Ishikawa (cell line): ENCODE results near the gene CHRNB1.

Experiments used
- CEBPB ChIP-seq: IDR thresholded peaks from 2 replicates; pipeline ENCODE4 v1.6.1; 2012
- CREB1 ChIP-seq: IDR thresholded peaks from 2 replicates; pipeline ENCODE4 v1.6.1; 2012; ENCODE audit warnings: low read depth
- EGR1 ChIP-seq: IDR thresholded peaks from 2 replicates; pipeline ENCODE4 v1.6.1; 2012
- EP300 ChIP-seq: IDR thresholded peaks from 2 replicates; pipeline ENCODE4 v1.6.1; 2012; ENCODE audit warnings: borderline replicate concordance
- FOXM1 ChIP-seq: IDR thresholded peaks from 2 replicates; pipeline ENCODE4 v1.6.1; 2012; ENCODE audit warnings: low read depth, borderline replicate concordance
- MAX ChIP-seq: IDR thresholded peaks from 2 replicates; pipeline ENCODE4 v1.6.1; 2012
- NFIC ChIP-seq: IDR thresholded peaks from 2 replicates; pipeline ENCODE4 v1.6.1; 2012
- RAD21 ChIP-seq: IDR thresholded peaks from 2 replicates; pipeline ENCODE4 v1.6.1; 2012; ENCODE audit warnings: low read depth
- REST ChIP-seq: IDR thresholded peaks from 2 replicates; pipeline ENCODE4 v1.6.1; 2012; ENCODE audit warnings: low read depth, mild to moderate bottlenecking
- TAF1 ChIP-seq: IDR thresholded peaks from 2 replicates; pipeline ENCODE4 v1.6.1; 2012; ENCODE audit warnings: low read depth, mild to moderate bottlenecking
- TCF12 ChIP-seq: IDR thresholded peaks from 2 replicates; pipeline ENCODE4 v1.6.1; 2012; ENCODE audit warnings: low read depth
- TEAD4 ChIP-seq: IDR thresholded peaks from 2 replicates; pipeline ENCODE4 v1.6.1; 2012
- USF1 ChIP-seq: IDR thresholded peaks from 2 replicates; pipeline ENCODE4 v1.6.1; 2012
- YY1 ChIP-seq: IDR thresholded peaks from 2 replicates; pipeline ENCODE4 v1.6.1; 2012; ENCODE audit warnings: low read depth
- ZBTB7A ChIP-seq: IDR thresholded peaks from 2 replicates; pipeline ENCODE4 v1.6.1; 2012; ENCODE audit warnings: low read depth

Gene CHRNB1

GRCh38 chr17:7459961-7460545 is 15.2 kb downstream of the CHRNB1 start:
- TF ChIP-seq YY1 = peak; percentile 56; the same call in 1 of the 2 replicates
- no peak for TF ChIP-seq NFIC
- TF ChIP-seq USF1 = no peak

GRCh38 chr17:7460850-7461660 is 16.2 kb downstream of the CHRNB1 start:
- TF ChIP-seq EGR1 (no peak), NFIC (no peak), CEBPB (no peak)

GRCh38 chr17:7462474-7463371 is 17.9 kb downstream of the CHRNB1 start:
- no peak for TF ChIP-seq EP300
- TF ChIP-seq TCF12 = no peak
- TF ChIP-seq MAX = no peak
- TF ChIP-seq CEBPB = no peak
- TF ChIP-seq USF1 = no peak
- TF ChIP-seq ZBTB7A = no peak
- TF ChIP-seq RAD21 = no peak
- no peak for TF ChIP-seq REST
- TF ChIP-seq TAF1 = no peak
- TF ChIP-seq FOXM1 = no peak
- TF ChIP-seq NFIC = no peak
- no peak for TF ChIP-seq TEAD4
- TF ChIP-seq CREB1 = no peak
- TF ChIP-seq EGR1 = no peak
- TF ChIP-seq YY1 = no peak

- TF ChIP-seq EP300 = no peak
- TF ChIP-seq CEBPB = no peak
- TF ChIP-seq ZBTB7A = no peak
- TF ChIP-seq TEAD4 = no peak
- TF ChIP-seq RAD21 = no peak
- TF ChIP-seq NFIC = no peak
- no peak for TF ChIP-seq USF1
- no peak for TF ChIP-seq YY1
- TF ChIP-seq TAF1 = no peak
- TF ChIP-seq REST = no peak
- no peak for TF ChIP-seq FOXM1
- TF ChIP-seq TCF12 = no peak
- no peak for TF ChIP-seq MAX
- TF ChIP-seq CREB1 = no peak
- TF ChIP-seq EGR1 = no peak
Observed at GRCh38 chr17:7463372-7463846, 18.5 kb downstream of the CHRNB1 start.

GRCh38 chr17:7464081-7464480 is 19.2 kb downstream of the CHRNB1 start:
- no peak for TF ChIP-seq TAF1
- no peak for TF ChIP-seq MAX
- no peak for TF ChIP-seq EGR1
- TF ChIP-seq USF1 = no peak
- TF ChIP-seq CEBPB = no peak
- no peak for TF ChIP-seq CREB1
- no peak for TF ChIP-seq NFIC
- TF ChIP-seq YY1 = no peak
- no peak for TF ChIP-seq FOXM1
- TF ChIP-seq TCF12 = no peak
- TF ChIP-seq ZBTB7A = no peak
- no peak for TF ChIP-seq EP300
- no peak for TF ChIP-seq TEAD4
- no peak for TF ChIP-seq REST
- TF ChIP-seq RAD21 = no peak
